ENCODE measurements around the gene SAT1.

GRCh38 chrX:23813808-23814207 lies 30.8 kb downstream of the SAT1 start:
- TF ChIP-seq POLR2A (IDR thresholded peaks at IDR 0.05) (no peak), CTCF (IDR thresholded peaks at IDR 0.05) (no peak)

Data from tibial nerve (tissue), 3 donors.